Ammon's horn (tissue), 1 donor: ENCODE measurements around the gene AGFG1.
A peak's percentile ranks its signal among the peaks of the same experiment; 100 is the strongest.
"Not testable (repeated sequence)": the region's sequence is repeated elsewhere in the genome, so short reads cannot be mapped to it uniquely, and the experiment has no call there.

Experiments used
- DNase-seq: peaks from one replicate; pipeline ENCODE4 v3.0.0-alpha.2; 2016; ENCODE audit warnings: low spot score

Gene AGFG1

DNA sequence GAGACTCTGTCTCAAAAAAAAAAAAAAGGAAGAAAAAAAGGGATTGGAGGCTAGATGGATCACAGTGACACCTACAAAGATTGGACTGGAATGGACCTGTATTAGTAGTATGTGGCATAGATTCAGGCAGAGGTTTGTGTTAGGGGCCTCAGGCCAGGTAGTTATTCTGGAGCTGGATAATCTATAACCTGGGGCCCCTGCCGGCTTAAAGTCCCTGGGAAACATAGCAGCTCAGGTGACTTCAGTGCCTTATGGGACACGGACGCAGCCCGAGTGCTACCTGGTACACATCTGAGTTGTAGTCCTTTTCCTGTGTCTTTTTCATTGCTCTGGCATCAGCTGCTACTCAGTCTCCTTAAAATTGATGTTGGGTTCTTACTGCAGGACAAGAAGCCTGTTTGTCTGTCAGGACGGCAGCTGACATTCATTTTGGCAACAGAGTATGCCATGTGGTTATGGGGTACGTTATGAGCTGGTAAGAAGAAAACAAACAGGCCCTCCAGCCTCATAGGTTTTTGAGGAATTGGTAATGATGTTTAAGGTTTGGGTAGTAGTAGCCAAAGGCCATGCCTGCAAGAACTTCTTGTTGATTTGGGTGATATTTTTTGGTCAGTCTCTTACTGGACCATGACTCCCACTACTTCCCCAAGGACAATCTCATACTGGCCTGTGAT lies 27.8 kb downstream of the AGFG1 start:
- no peak for DNase-seq

GRCh38 chr2:227500301-227500630 lies 28.3 kb downstream of the AGFG1 start:
- no peak for DNase-seq

- DNase-seq, result no peak
Observed at GRCh38 chr2:227503433-227504406, 31.8 kb downstream of the AGFG1 start.

DNA sequence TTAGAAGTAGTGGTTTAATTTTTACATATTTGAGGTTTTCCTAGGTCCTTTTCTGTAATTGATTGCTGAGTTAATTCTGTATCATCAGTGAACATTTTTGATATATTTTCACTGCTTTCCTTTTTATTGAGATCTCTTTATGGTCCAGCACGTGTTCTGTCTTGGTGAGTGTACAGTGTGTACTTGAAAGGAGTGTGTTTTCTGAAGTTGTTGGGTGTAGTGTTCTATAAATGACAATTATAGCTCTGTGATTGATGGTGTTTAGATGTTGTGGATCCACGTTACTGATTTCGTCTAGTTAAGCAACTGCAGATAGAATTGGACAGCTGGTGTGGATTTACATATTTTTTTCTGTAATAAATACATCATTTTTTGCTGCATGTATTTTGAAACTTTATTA lies 32.7 kb downstream of the AGFG1 start:
- no peak for DNase-seq

DNA sequence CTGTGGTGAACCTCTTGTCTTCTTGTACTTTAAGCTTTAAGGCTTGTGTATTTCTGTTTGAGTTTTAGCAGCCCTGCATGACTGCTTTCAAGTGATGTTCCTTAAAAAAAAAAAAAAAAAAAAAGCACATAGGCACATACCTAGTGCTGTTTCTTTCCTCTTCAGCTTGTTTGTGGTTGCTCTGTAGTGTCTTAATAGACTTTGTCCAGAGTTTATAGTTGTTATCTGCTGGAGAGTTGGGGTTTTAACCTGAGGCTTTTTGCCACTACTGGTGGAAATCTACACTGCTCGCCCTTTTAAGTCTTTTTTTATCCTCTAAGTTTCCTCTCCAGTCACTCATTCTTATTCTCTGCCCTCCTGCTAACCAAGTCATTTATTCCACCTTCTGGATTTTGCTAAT lies 34.5 kb downstream of the AGFG1 start:
- no peak for DNase-seq

DNA sequence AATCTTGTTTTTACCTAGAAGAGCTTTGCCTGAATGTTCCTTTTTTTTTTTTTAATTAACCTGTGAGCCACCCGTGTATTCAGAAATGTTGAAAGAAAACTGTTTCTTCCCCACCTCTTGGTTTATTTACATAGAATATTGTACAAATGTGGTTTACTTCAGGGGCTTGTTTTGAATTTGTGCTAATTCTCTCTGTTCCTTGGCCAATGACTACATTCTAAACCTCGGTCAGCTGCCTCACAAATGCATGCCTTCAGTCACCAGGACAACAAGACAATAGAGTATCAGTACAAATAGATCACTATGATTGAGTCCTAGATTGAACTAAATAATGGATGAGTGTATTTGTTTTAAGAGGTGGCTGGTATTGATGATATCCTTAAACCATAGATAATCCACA lies 36.0 kb downstream of the AGFG1 start:
- peak; percentile 23 for DNase-seq

GRCh38 chr2:227509076-227509475 lies 37.1 kb downstream of the AGFG1 start:
- DNase-seq, result no peak

DNA sequence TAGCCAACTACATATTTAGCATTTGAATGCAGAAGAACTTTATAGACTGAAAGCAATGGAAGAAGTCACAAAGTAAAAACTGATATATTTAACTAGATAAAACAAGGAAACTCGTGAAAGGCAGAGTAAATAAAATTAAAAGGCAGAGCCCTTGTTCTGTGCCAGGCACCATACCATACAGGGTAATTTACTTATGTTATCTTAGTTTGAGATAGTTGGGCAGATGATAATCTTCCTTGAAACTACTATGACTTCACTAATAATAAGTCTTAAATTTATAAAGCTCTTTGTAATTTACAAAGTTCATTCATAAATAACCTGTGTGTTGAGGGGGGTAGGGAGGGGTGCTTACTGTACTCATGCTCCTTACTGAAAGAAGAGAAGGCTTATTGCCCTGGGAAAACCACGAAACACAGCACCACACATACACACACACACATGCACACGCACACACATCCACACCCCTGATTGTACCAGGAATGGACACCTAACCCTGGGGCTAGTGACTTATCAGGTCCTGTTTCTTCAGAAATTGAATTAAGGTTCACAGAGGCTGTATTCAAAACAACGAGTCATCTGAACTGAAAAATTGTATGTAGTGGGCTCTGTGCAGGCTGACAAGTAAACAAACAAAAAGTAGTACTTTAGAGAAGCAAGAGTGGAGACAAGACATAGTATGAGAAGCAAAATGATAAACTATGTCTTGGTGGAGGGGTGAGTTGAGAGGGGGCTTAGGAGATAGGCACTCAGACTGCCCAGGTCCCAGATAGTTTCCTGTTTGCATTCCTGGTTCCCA lies 38.1 kb downstream of the AGFG1 start:
- no peak for DNase-seq

GRCh38 chr2:227510620-227510958 lies 38.6 kb downstream of the AGFG1 start:
- DNase-seq, result no peak

- no peak for DNase-seq
Observed at GRCh38 chr2:227511239-227511930, 39.4 kb downstream of the AGFG1 start.

- no peak for DNase-seq
Observed at GRCh38 chr2:227511955-227512354, 40.0 kb downstream of the AGFG1 start.

DNA sequence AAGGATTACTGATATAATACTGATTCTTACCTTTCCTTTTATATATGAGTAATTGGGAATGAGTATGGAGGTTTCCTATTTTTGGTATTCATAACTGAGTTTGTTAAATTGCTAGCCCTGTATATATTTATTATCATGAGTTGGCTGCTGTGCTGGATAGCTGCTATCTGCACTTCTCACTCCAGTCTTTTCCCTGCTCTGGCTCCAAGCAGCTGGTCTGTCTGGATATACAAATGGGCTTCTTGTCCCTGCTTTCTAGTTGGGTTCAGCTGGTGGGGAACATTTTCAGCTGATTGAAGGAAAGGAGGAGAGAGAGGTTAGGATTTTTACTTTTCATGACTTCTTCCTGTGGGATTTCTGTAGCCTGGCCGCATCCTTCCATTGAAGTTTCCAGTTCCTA lies 41.2 kb downstream of the AGFG1 start:
- DNase-seq, result peak; percentile 46

DNA sequence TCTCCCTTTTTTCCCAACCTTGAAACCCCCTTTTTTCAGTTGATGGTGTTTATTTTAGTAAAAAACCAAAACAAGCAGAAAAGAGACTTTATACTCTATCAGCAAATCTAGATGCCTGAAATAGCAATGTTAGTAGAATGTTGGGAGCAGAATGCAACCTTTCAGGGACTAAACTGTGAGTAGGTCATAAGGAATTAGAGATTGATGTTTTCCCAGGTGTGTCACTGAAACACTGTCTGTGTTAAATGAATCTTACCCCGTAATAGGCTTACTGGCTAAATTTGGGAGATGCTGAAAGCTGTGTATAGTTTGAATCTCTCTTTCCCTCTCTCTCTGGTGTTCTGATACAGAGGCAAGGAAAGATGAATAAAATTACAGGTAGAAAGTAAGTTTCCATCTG lies 43.8 kb downstream of the AGFG1 start:
- no peak for DNase-seq

DNA sequence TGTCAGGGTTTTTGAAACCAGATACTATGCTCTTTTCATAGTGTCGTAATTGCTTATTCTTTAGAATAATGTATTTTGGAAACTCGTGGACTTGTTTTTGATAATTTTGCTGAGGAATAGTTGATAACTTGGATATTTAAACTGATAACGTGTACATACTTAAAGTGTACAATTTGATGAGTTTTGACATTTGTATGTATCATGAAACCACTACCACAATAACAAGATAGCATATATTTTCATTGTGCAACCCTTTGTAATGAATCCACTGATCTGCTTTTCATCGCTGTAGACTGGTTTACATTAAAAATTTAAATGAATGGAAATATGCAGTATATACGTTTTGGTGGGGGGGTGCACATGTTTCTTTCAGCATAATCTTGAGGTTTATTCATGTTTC lies 45.8 kb downstream of the AGFG1 start:
- DNase-seq, result no peak

GRCh38 chr2:227518278-227518865 lies 46.4 kb downstream of the AGFG1 start:
- not testable (repeated sequence) for DNase-seq

DNA sequence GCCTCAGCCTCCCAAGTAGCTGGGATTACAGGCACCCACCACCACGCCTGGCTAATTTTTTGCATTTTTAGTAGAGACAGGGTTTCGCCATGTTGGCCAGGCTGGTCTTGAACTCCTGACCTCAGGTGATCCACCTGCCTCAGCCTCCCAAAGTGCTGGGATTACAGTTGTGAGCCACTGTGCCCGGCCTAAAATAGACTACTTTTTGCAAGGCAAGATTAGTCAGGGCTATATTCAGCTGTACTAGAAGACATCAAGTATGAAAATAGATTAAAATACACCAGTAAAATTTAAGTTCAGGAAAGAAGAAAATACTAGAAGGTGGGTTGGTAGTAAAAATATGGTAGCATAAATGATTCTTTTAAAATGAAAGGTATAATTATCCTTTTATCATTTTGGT lies 49.2 kb downstream of the AGFG1 start:
- DNase-seq, result not testable (repeated sequence)

GRCh38 chr2:227524665-227525064 lies 52.7 kb downstream of the AGFG1 start:
- no peak for DNase-seq

DNA sequence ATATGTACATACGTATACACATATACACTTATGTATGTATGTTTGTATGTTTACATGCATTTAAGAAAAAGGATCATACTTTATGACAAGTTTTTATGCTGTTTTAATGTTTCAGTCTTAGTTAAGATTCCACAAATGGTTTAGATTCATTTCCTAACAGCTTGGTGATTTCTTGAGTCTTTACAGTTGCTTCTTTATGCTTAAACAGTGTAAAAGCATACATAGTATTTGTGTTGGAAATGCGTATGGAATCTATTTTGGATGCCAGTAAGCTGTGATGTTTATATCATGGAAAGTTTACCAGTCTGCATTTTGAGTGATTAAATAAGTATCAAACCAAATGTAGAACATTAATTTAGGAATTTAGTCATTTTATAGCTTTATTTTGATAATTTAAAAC lies 55.4 kb downstream of the AGFG1 start:
- DNase-seq, result no peak

- DNase-seq, result no peak
Observed at GRCh38 chr2:227528803-227529202, 56.8 kb downstream of the AGFG1 start.

GRCh38 chr2:227529871-227530270 lies 57.9 kb downstream of the AGFG1 start:
- no peak for DNase-seq

DNA sequence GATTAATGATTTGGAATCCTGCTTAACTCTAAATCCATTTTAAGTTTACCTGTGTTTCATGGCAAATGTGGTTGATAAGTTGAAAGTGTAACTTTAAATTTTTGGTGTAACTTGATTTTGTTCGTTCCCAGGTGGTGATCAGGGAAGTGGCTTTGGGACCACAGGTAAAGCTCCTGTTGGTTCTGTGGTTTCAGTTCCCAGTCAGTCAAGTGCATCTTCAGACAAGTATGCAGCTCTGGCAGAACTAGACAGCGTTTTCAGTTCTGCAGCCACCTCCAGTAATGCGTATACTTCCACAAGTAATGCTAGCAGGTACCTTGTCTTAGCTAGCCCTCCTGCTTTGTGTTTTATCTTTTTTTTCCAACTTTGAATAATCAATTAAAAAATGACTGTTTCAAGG lies 62.8 kb downstream of the AGFG1 start:
- DNase-seq, result no peak

DNA sequence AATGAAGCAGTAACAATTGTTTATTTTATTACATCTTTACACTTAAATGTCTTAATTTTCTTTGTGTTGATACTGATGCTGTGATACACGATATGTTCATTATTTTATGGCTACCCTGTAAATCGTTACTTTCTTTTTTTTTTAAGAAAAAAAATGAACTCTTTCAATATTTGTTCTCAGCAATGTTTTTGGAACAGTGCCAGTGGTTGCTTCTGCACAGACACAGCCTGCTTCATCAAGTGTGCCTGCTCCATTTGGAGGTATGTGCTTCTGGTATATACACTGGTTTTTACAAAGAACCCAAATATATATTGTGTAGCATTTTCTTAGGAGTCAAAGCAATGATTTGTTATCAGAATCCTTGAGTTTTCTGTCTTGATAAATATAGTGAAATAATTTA lies 64.5 kb downstream of the AGFG1 start:
- DNase-seq, result peak; percentile 61
